ENCODE data around the gene C11orf21. TPM values are rescaled to one million over a fixed set of nuclear protein-coding genes. Genes with fewer than 3 reads are reported as not detected.

The C11orf21 gene
- total RNA-seq, 2 donors from 2014 or later: 0.15 to 0.78 TPM

- DNase-seq: no peak
- intact Hi-C loops (cut with DNase I, micrococcal nuclease): no loop called here
- no peak for ATAC-seq
Observed at GRCh38 chr11:2311353-2312133, 9.8 kb upstream of the C11orf21 start.

- DNase-seq (no peak), ATAC-seq (no peak)
- intact Hi-C loops (cut with DNase I, micrococcal nuclease): no loop called here
Observed at GRCh38 chr11:2310786-2311352, 9.2 kb upstream of the C11orf21 start.

- ATAC-seq: no peak
- no peak for DNase-seq
- intact Hi-C loops (cut with DNase I, micrococcal nuclease): no loop called here
Observed at GRCh38 chr11:2310073-2310785, 8.5 kb upstream of the C11orf21 start.

GRCh38 chr11:2309251-2310072, 7.7 kb upstream of the C11orf21 start:
- intact Hi-C loops (cut with DNase I, micrococcal nuclease): loop anchor here in 1 of 2 donors (5.0 kb wide), 1 partner anchor 113 kb away; no protein-coding TSS in a partner anchor
- DNase-seq: no peak
- no peak for ATAC-seq

- intact Hi-C loops (cut with DNase I, micrococcal nuclease): loop anchor here in 1 of 2 donors (5.0 kb wide), 1 partner anchor 114 kb away; no protein-coding TSS in a partner anchor
- DNase-seq (no peak), ATAC-seq (no peak)
Observed at GRCh38 chr11:2308713-2309112, 7.0 kb upstream of the C11orf21 start.

GRCh38 chr11:2307501-2308331, 6.0 kb upstream of the C11orf21 start:
- ATAC-seq (no peak), DNase-seq (no peak)
- intact Hi-C loops (cut with DNase I, micrococcal nuclease): loop anchor here in 1 of 2 donors (5.0 kb wide), 1 partner anchor 115 kb away; no protein-coding TSS in a partner anchor

GRCh38 chr11:2306877-2307500, 5.3 kb upstream of the C11orf21 start:
- intact Hi-C loops (cut with DNase I, micrococcal nuclease): loop anchor here in 1 of 2 donors (5.0 kb wide), 1 partner anchor 115 kb away; no protein-coding TSS in a partner anchor
- DNase-seq (no peak), ATAC-seq (no peak)

- peak; percentile 59 to 76 for DNase-seq
- no peak for ATAC-seq
- intact Hi-C loops (cut with DNase I, micrococcal nuclease): loop anchor here in 1 of 2 donors (5.0 kb wide), 1 partner anchor 116 kb away; no protein-coding TSS in a partner anchor
Observed at GRCh38 chr11:2306452-2306823, 4.7 kb upstream of the C11orf21 start.

- intact Hi-C loops (cut with DNase I, micrococcal nuclease): loop anchor here in 1 of 2 donors (5.0 kb wide), 1 partner anchor 116 kb away; no protein-coding TSS in a partner anchor
- ATAC-seq (no peak), DNase-seq (peak in 1 of 2 donors; percentile 35)
Observed at GRCh38 chr11:2305788-2306451, 4.2 kb upstream of the C11orf21 start.

- intact Hi-C loops (cut with DNase I, micrococcal nuclease): loop anchor here in 1 of 2 donors (5.0 kb wide), 1 partner anchor 117 kb away; no protein-coding TSS in a partner anchor
- DNase-seq (peak; percentile 74 to 94), ATAC-seq (peak; percentile 83)
Observed at GRCh38 chr11:2305140-2305778, 3.5 kb upstream of the C11orf21 start.

GRCh38 chr11:2304506-2305139, 2.9 kb upstream of the C11orf21 start:
- intact Hi-C loops (cut with DNase I, micrococcal nuclease): loop anchor here (5.0 kb wide), 1 partner anchor 118 kb away; no protein-coding TSS in a partner anchor
- ATAC-seq (no peak), DNase-seq (peak in 1 of 2 donors; percentile 21)

- ATAC-seq: no peak
- intact Hi-C loops (cut with DNase I, micrococcal nuclease): loop anchor here in 1 of 2 donors (5.0 kb wide), 1 partner anchor 118 kb away; no protein-coding TSS in a partner anchor
- no peak for DNase-seq
Observed at GRCh38 chr11:2303627-2304505, 2.1 kb upstream of the C11orf21 start.

- intact Hi-C loops (cut with DNase I, micrococcal nuclease): loop anchor here in 1 of 2 donors (5.0 kb wide), 1 partner anchor 119 kb away; no protein-coding TSS in a partner anchor
- ATAC-seq: no peak
Observed at GRCh38 chr11:2302896-2303626, 1.3 kb upstream of the C11orf21 start.

More at GRCh38 chr11:2302896-2303626, 1.3 kb upstream of the C11orf21 start:
- peak in 1 of 2 donors; percentile 27 for DNase-seq
